Measurements from ENCODE around the gene BTBD16.

The BTBD16 gene

DNA sequence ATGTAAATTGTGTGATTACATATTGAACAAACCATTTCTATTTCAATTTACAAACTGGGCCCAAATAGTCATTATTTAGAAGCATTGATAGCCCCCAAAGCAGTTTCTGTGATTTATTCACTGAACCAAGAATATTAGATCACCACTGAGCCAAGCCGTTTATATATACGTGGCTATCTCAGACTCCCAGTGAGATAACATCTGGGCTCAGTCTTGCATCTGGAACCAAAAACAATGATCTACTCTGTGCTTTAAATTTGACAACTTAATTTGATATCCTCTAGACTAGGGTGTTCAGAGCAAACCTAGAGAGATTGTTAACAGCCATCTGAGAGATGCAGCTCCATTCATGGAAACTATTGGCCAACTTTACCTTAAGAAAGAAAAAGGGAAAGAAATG is 41.4 kb upstream of the BTBD16 start:
- Histone ChIP-seq H3K27ac (no peak overlapping the region), H3K36me3 (peaks cover 6% of the 10 kb centered on the region), H3K9me3 (ENCODE audit: severe bottlenecking) (no peaks in the 10 kb centered on the region), H3K4me3 (ENCODE audit: low read depth, low read length) (no peak overlapping the region), H3K27me3 (ENCODE audit: insufficient read depth, low read depth, severe bottlenecking) (no peaks in the 10 kb centered on the region)
- TF ChIP-seq, protein P1, sequence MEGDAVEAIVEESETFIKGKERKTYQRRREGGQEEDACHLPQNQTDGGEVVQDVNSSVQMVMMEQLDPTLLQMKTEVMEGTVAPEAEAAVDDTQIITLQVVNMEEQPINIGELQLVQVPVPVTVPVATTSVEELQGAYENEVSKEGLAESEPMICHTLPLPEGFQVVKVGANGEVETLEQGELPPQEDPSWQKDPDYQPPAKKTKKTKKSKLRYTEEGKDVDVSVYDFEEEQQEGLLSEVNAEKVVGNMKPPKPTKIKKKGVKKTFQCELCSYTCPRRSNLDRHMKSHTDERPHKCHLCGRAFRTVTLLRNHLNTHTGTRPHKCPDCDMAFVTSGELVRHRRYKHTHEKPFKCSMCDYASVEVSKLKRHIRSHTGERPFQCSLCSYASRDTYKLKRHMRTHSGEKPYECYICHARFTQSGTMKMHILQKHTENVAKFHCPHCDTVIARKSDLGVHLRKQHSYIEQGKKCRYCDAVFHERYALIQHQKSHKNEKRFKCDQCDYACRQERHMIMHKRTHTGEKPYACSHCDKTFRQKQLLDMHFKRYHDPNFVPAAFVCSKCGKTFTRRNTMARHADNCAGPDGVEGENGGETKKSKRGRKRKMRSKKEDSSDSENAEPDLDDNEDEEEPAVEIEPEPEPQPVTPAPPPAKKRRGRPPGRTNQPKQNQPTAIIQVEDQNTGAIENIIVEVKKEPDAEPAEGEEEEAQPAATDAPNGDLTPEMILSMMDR (IDR thresholded peaks at IDR 0.05; ENCODE audit: low read depth, low read length), result no peak
- DNase-seq, result no peak

DNA sequence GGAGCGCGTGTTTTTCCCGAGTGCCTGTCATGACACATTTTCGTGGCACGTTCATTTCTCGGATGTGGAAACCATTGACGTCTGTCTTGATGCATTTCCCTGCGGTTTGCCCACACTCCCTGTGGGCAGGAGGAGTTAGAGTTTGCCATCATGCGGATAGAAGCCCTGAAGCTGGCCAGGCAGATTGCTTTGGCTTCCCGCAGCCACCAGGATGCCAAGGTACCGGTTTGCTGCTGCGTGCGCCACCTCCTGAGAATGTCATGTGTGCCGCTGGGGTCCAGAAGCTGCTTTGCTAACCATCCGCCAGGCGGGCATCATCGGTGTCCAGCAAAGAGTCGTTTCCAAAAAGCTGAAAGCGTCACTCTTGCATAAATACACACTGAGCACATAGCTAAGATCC is 40.9 kb upstream of the BTBD16 start:
- peaks cover 6% of the 10 kb centered on the region for H3K36me3 ChIP-seq
- no peaks in the 10 kb centered on the region for H3K9me3 ChIP-seq (ENCODE audit: severe bottlenecking)
- TF ChIP-seq, protein P1 (IDR thresholded peaks at IDR 0.05; ENCODE audit: low read depth, low read length), result no peak
- DNase-seq, result no peak
- H3K27ac ChIP-seq, result no peak overlapping the region
- no peak overlapping the region for H3K4me3 ChIP-seq (ENCODE audit: low read depth, low read length)
- no peaks in the 10 kb centered on the region for H3K27me3 ChIP-seq (ENCODE audit: insufficient read depth, low read depth, severe bottlenecking)

DNA sequence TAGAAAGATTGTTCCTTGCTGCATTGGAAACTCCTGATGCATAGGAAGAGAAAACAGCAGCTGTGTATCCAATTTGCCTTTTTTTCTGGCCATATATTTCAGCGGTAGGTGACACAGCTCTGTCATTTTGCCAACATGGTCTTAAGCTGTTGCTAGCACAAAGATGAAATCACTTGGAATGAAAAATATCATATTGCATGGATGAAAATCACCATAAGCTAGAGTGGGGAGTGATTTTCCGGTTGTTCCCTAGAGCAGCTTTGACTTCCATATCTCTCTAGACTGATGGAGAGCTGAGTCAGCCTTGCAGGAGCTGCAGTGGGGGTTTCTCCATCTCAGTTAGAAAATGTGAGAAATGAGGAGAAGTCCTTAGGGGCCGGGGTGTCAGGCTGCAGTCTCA is 38.3 kb upstream of the BTBD16 start:
- no peak overlapping the region for H3K27ac ChIP-seq
- no peaks in the 10 kb centered on the region for H3K27me3 ChIP-seq (ENCODE audit: insufficient read depth, low read depth, severe bottlenecking)
- no peak overlapping the region for H3K4me3 ChIP-seq (ENCODE audit: low read depth, low read length)
- TF ChIP-seq, protein P1 (IDR thresholded peaks at IDR 0.05; ENCODE audit: low read depth, low read length), result no peak
- H3K9me3 ChIP-seq (ENCODE audit: severe bottlenecking), result no peaks in the 10 kb centered on the region
- no peak for DNase-seq
- peaks cover 6% of the 10 kb centered on the region for H3K36me3 ChIP-seq

DNA sequence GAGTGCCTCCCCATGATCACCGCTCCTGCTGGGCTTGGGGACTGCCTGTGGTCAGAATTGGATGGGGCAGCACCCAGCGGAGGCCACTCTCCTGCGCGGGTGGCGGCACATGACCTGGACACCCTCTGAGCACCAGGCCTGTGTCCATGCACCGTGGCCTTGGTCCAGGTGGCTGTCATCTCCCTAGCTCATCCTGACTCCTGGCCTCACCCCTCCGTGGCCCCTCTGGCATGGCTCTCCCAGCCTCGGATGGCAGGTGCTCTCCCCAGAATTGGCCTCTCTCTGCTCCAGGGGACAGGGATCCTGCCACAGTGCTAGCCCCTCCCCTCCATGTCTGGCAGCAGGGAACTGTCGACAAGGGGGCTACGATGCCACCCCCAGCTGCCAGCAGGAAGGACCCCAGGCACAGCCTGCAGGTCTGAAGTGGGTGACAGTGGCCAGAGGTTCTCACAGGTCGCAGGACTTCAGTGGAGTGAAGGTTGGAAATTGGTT is 37.2 kb upstream of the BTBD16 start:
- H3K36me3 ChIP-seq, result no peaks in the 10 kb centered on the region; the same call in none of the 2 replicates
- no peak for DNase-seq

DNA sequence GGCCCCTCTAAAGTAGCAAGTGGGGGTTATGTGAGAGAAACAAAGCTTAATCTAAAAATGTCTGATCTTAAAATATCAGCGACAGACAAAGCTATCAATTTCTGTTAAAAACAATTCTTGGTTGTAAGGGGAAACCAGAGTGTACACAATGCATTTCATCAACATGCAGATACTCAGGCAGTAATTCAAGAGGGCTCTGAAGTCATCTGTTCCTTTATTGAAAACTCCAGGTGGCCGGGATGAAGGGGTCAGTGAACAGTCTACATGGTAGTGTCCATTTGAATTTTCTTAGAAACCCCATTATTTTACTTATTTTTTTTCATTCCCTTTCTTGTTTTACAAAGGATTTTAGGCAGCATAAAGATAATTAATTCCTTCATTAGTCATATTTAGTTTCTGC is 36.7 kb upstream of the BTBD16 start:
- Histone ChIP-seq H3K27ac (no peak overlapping the region), H3K36me3 (peaks cover under 1% of the 10 kb centered on the region), H3K9me3 (ENCODE audit: severe bottlenecking) (no peaks in the 10 kb centered on the region), H3K4me3 (ENCODE audit: low read depth, low read length) (no peak overlapping the region), H3K27me3 (ENCODE audit: insufficient read depth, low read depth, severe bottlenecking) (no peaks in the 10 kb centered on the region)
- no peak for DNase-seq
- TF ChIP-seq, protein P1 (IDR thresholded peaks at IDR 0.05; ENCODE audit: low read depth, low read length), result no peak

More for the DNA sequence above, 37.2 kb upstream of the BTBD16 start:
- TF ChIP-seq, protein P1 (IDR thresholded peaks at IDR 0.05; ENCODE audit: low read depth, low read length), result no peak
- no peak overlapping the region for H3K27ac ChIP-seq
- no peaks in the 10 kb centered on the region for H3K9me3 ChIP-seq (ENCODE audit: severe bottlenecking)
- H3K4me3 ChIP-seq (ENCODE audit: low read depth, low read length), result no peak overlapping the region
- H3K27me3 ChIP-seq (ENCODE audit: insufficient read depth, low read depth, severe bottlenecking), result no peaks in the 10 kb centered on the region

DNA sequence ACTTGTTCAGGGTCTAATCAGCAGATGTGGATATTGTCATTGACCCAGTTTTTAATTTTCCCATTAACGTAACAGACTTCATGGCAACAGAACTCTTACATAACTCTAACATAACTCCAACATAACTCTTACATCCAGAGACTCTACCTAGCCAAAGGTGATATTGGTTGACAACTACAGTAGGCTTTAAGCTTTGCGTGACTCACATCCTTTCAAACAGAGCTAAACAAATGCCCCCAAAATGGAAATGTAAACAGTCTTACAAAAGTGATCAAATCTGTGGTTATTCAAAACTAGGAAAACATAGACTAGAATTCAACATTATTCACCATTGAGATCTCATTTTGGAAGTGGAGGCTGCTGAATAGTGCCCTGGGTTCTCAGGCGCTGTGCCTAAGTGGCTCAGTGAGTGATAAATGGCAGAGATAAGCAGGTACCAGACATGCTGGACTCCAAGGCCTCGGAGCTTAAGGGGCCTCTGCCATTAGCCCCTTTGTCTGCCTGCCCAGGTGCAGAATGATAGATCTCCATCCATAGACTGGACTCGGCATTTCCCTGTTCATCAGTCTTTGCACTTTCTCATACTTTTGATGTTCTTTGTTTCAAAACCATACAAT is 34.3 kb upstream of the BTBD16 start:
- DNase-seq, result peak; percentile 52
- Histone ChIP-seq H3K36me3 (peaks cover 5% of the 10 kb centered on the region), H3K4me3 (ENCODE audit: low read depth, low read length) (no peak overlapping the region), H3K27ac (no peak overlapping the region), H3K27me3 (ENCODE audit: insufficient read depth, low read depth, severe bottlenecking) (no peaks in the 10 kb centered on the region), H3K9me3 (ENCODE audit: severe bottlenecking) (no peaks in the 10 kb centered on the region)
- TF ChIP-seq, protein P1 (IDR thresholded peaks at IDR 0.05; ENCODE audit: low read depth, low read length), result no peak
